ENCODE measurements around the gene HNRNPA0.
"Not testable (repeated sequence)": the region's sequence is repeated elsewhere in the genome, so short reads cannot be mapped to it uniquely, and the experiment has no call there.

HNRNPA0 gene

GRCh38 chr5:137754188-137754960 lies at the start of gene HNRNPA0:
TSS of gene HNRNPA0 (minus strand) at chr5:137754363. CDS start at chr5:137754066, 297 bp downstream.
- H3K36me3 Mint-ChIP-seq, result peaks cover 2% of the 10 kb centered on the region
- no peaks in the 10 kb centered on the region for H3K9me3 Mint-ChIP-seq
- H3K27ac Mint-ChIP-seq, result peak within 1 kb of the TSS; percentile 100
- peak; percentile 96 for DNase-seq (ENCODE audit: low spot score in 2 of 2)
- ATAC-seq (ENCODE audit: low read depth), result peak; percentile 79
- H3K4me3 Mint-ChIP-seq, result peak within 1 kb of the TSS; percentile 100
- peaks cover 22% of the 10 kb centered on the region for H3K4me1 Mint-ChIP-seq
- peaks cover 2% of the 10 kb centered on the region for H3K27me3 Mint-ChIP-seq

GRCh38 chr5:137802282-137803210 lies 48.4 kb upstream of the HNRNPA0 start:
- Mint-ChIP-seq H3K27me3 (peaks cover 1% of the 10 kb centered on the region), H3K9me3 (no peaks in the 10 kb centered on the region), H3K36me3 (no peaks in the 10 kb centered on the region), H3K4me3 (no peak overlapping the region), H3K27ac (no peak overlapping the region), H3K4me1 (peaks cover 2% of the 10 kb centered on the region)
- no peak for DNase-seq (ENCODE audit: low spot score in 2 of 2)
- ATAC-seq (ENCODE audit: low read depth), result no peak

- no peak for DNase-seq (ENCODE audit: low spot score in 2 of 2)
- no peak for ATAC-seq (ENCODE audit: low read depth)
- Mint-ChIP-seq H3K4me1 (no peaks in the 10 kb centered on the region), H3K9me3 (no peaks in the 10 kb centered on the region), H3K4me3 (no peak overlapping the region), H3K36me3 (no peaks in the 10 kb centered on the region), H3K27me3 (peaks cover 1% of the 10 kb centered on the region), H3K27ac (no peak overlapping the region)
Observed at GRCh38 chr5:137800700-137801411, 46.7 kb upstream of the HNRNPA0 start.

- no peak for ATAC-seq (ENCODE audit: low read depth)
- Mint-ChIP-seq H3K4me3 (no peak overlapping the region), H3K9me3 (no peaks in the 10 kb centered on the region), H3K27me3 (no peaks in the 10 kb centered on the region), H3K4me1 (no peaks in the 10 kb centered on the region), H3K27ac (no peak overlapping the region), H3K36me3 (no peaks in the 10 kb centered on the region)
- DNase-seq (ENCODE audit: low spot score in 2 of 2), result no peak
Observed at GRCh38 chr5:137796279-137796678, 42.1 kb upstream of the HNRNPA0 start.

- Mint-ChIP-seq H3K27me3 (no peaks in the 10 kb centered on the region), H3K36me3 (no peaks in the 10 kb centered on the region), H3K4me1 (no peaks in the 10 kb centered on the region), H3K27ac (no peak overlapping the region), H3K4me3 (no peak overlapping the region), H3K9me3 (no peaks in the 10 kb centered on the region)
- ATAC-seq (ENCODE audit: low read depth), result no peak
- no peak for DNase-seq (ENCODE audit: low spot score in 2 of 2)
Observed at GRCh38 chr5:137794863-137795262, 40.7 kb upstream of the HNRNPA0 start.

GRCh38 chr5:137792303-137792702 lies 38.1 kb upstream of the HNRNPA0 start:
- no peaks in the 10 kb centered on the region for H3K27me3 Mint-ChIP-seq
- no peak overlapping the region for H3K27ac Mint-ChIP-seq
- DNase-seq (ENCODE audit: low spot score in 2 of 2) (no peak), ATAC-seq (ENCODE audit: low read depth) (no peak)
- H3K36me3 Mint-ChIP-seq, result no peaks in the 10 kb centered on the region
- peaks cover 2% of the 10 kb centered on the region for H3K4me1 Mint-ChIP-seq
- no peak overlapping the region for H3K4me3 Mint-ChIP-seq
- no peaks in the 10 kb centered on the region for H3K9me3 Mint-ChIP-seq

GRCh38 chr5:137791799-137792198 lies 37.6 kb upstream of the HNRNPA0 start:
- DNase-seq (ENCODE audit: low spot score in 2 of 2), result no peak
- H3K9me3 Mint-ChIP-seq, result no peaks in the 10 kb centered on the region
- no peaks in the 10 kb centered on the region for H3K27me3 Mint-ChIP-seq
- ATAC-seq (ENCODE audit: low read depth), result no peak
- H3K36me3 Mint-ChIP-seq, result no peaks in the 10 kb centered on the region
- H3K4me1 Mint-ChIP-seq, result peaks cover 7% of the 10 kb centered on the region
- no peak overlapping the region for H3K27ac Mint-ChIP-seq
- no peak overlapping the region for H3K4me3 Mint-ChIP-seq

GRCh38 chr5:137791387-137791786 lies 37.2 kb upstream of the HNRNPA0 start:
- H3K9me3 Mint-ChIP-seq, result no peaks in the 10 kb centered on the region
- no peak for DNase-seq (ENCODE audit: low spot score in 2 of 2)
- peaks cover 10% of the 10 kb centered on the region for H3K4me1 Mint-ChIP-seq
- H3K27ac Mint-ChIP-seq, result no peak overlapping the region
- H3K4me3 Mint-ChIP-seq, result no peak overlapping the region
- H3K27me3 Mint-ChIP-seq, result no peaks in the 10 kb centered on the region
- no peaks in the 10 kb centered on the region for H3K36me3 Mint-ChIP-seq
- no peak for ATAC-seq (ENCODE audit: low read depth)

- ATAC-seq (ENCODE audit: low read depth); H3K36me3 Mint-ChIP-seq; H3K4me3 Mint-ChIP-seq; H3K9me3 Mint-ChIP-seq; H3K27ac Mint-ChIP-seq; H3K27me3 Mint-ChIP-seq; DNase-seq (ENCODE audit: low spot score in 2 of 2): not testable (repeated sequence)
- peaks cover 10% of the 10 kb centered on the region for H3K4me1 Mint-ChIP-seq
Observed at GRCh38 chr5:137788560-137788959, 34.4 kb upstream of the HNRNPA0 start.

- Mint-ChIP-seq H3K4me1 (peaks cover 10% of the 10 kb centered on the region), H3K9me3 (peaks cover 1% of the 10 kb centered on the region), H3K27ac (no peak overlapping the region), H3K36me3 (peaks cover 5% of the 10 kb centered on the region), H3K27me3 (no peaks in the 10 kb centered on the region), H3K4me3 (no peak overlapping the region)
- ATAC-seq (ENCODE audit: low read depth) (no peak), DNase-seq (ENCODE audit: low spot score in 2 of 2) (no peak)
Observed at GRCh38 chr5:137782984-137783536, 28.9 kb upstream of the HNRNPA0 start.

GRCh38 chr5:137782055-137782454 lies 27.9 kb upstream of the HNRNPA0 start:
- H3K9me3 Mint-ChIP-seq, result peaks cover 1% of the 10 kb centered on the region
- no peaks in the 10 kb centered on the region for H3K27me3 Mint-ChIP-seq
- peaks cover 5% of the 10 kb centered on the region for H3K36me3 Mint-ChIP-seq
- no peak overlapping the region for H3K4me3 Mint-ChIP-seq
- DNase-seq (ENCODE audit: low spot score in 2 of 2) (no peak), ATAC-seq (ENCODE audit: low read depth) (no peak)
- no peak overlapping the region for H3K27ac Mint-ChIP-seq
- H3K4me1 Mint-ChIP-seq, result peaks cover 6% of the 10 kb centered on the region

- no peaks in the 10 kb centered on the region for H3K4me1 Mint-ChIP-seq
- no peaks in the 10 kb centered on the region for H3K9me3 Mint-ChIP-seq
- no peak overlapping the region for H3K4me3 Mint-ChIP-seq
- DNase-seq (ENCODE audit: low spot score in 2 of 2) (peak; percentile 3 to 18), ATAC-seq (ENCODE audit: low read depth) (no peak)
- H3K27ac Mint-ChIP-seq, result no peak overlapping the region
- peaks cover 5% of the 10 kb centered on the region for H3K36me3 Mint-ChIP-seq
- H3K27me3 Mint-ChIP-seq, result no peaks in the 10 kb centered on the region
Observed at GRCh38 chr5:137778772-137779564, 24.8 kb upstream of the HNRNPA0 start.

GRCh38 chr5:137767937-137768336 lies 13.8 kb upstream of the HNRNPA0 start:
- not testable (repeated sequence) for H3K27ac Mint-ChIP-seq; ATAC-seq (ENCODE audit: low read depth); H3K4me3 Mint-ChIP-seq; DNase-seq (ENCODE audit: low spot score in 2 of 2); H3K27me3 Mint-ChIP-seq; H3K4me1 Mint-ChIP-seq
- Mint-ChIP-seq H3K36me3 (peaks cover 28% of the 10 kb centered on the region), H3K9me3 (peaks cover 14% of the 10 kb centered on the region)
